ENCODE results near the gene CBS.
"Not testable (repeated sequence)": the region's sequence is repeated elsewhere in the genome, so short reads cannot be mapped to it uniquely, and the experiment has no call there.

GRCh38 chr21:43045876-43046821, 29.5 kb downstream of the CBS start:
- TF ChIP-seq CTCF (IDR thresholded peaks at IDR 0.05); EZH2 (IDR thresholded peaks at IDR 0.05; ENCODE audit: borderline replicate concordance, insufficient read depth, low read depth, low read length, poor library complexity, severe bottlenecking): not testable (repeated sequence)
